GM18861 (cell line): ENCODE results near the gene RAB14.
"Not testable (repeated sequence)": the region's sequence is repeated elsewhere in the genome, so short reads cannot be mapped to it uniquely, and the experiment has no call there.

Experiments used
- ATAC-seq: cut with Tn5 transposase; IDR thresholded peaks from one replicate; pipeline ENCODE4 v1.9.1; 2021; ENCODE audit not compliant: unreplicated experiment

RAB14 gene

DNA sequence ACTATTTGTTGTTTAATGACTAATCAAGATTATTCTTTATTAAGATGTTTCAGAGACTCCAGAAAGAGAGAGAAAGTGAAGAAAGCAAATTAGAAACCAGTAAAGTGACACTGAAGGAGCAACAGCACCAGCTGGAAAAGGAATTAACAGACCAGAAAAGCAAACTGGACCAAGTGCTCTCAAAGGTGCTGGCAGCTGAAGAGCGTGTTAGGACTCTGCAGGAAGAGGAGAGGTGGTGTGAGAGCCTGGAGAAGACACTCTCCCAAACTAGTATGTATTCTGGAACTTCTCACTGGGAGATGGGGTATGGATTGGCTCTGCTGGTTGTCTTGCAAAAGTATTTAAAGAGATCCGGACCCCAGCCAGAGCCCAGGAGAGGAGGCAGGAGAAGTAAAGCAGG, 33.6 kb downstream of the RAB14 start:
- ATAC-seq = no peak

DNA sequence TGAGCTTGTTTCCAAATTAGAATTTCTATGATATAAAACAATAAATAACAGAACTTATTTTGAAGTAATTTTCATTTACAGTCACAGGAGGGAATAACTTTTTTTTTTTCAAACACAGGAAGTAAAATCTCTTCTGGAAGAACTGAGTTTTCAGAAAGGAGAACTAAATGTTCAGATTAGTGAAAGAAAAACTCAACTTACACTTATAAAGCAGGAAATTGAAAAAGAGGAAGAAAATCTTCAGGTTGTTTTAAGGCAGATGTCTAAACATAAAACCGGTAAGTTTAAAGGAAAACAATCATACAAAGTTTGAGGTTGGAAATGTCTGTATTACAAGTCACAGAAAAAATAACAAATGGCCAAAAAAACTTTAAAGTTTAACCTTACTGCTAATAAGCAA, 41.6 kb downstream of the RAB14 start:
- ATAC-seq = no peak

DNA sequence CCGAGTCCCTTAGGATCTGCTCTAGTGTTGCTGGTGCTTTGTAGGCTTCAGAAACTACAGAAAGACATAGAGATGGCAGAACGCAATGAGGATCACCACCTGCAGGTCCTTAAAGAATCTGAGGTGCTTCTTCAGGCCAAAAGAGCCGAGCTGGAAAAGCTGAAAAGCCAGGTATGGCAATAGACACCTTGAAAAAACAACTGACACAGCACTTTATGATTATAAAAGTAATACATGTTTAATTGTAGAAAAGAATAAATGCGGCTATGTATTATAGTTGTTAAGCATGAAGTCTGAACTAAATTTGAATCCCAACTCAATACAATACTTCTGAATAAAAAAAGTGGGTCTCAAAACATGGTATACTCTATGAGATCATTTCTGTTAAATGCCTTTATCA, 43.7 kb downstream of the RAB14 start:
- ATAC-seq = no peak

DNA sequence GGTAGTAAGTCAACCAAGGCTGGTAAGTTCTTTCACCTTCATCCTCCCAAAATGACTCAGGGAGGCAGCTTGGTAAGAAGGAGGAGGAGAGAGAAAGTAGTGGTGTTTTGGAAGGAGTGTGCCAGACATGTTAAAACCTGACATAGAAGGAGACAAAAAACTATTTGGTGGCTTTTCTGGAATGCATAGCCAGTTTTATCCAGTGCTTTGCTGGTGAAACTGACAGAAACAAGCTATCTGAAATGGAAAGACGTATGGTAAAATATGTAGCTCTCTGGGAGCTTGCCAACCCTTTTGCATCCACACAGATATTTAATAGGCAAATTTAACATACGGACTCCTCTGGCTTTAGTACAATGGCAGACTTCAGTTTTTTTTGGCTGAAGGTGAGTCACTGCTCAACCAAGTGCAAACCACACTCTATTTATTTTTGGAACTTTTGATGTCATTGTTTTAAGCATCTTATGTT, 45.4 kb downstream of the RAB14 start:
- peak; percentile 75 for ATAC-seq

DNA sequence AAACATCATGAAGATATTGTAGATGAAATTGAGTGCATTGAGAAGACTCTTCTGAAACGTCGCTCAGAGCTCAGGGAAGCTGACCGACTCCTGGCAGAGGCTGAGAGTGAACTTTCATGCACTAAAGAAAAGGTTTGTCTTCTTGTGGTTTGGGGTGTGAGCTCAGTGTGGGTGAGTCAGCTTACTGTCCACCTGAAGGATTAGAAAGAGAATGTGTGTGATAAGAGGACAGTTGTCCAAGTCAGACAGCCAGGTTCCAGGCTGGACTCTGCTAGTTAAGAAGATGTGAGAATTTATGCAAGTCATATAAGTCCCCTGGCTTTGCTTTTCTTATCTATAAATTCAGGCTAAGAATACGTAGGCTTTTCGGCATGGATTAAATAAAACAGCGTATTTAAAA, 46.9 kb downstream of the RAB14 start:
- no peak for ATAC-seq

DNA sequence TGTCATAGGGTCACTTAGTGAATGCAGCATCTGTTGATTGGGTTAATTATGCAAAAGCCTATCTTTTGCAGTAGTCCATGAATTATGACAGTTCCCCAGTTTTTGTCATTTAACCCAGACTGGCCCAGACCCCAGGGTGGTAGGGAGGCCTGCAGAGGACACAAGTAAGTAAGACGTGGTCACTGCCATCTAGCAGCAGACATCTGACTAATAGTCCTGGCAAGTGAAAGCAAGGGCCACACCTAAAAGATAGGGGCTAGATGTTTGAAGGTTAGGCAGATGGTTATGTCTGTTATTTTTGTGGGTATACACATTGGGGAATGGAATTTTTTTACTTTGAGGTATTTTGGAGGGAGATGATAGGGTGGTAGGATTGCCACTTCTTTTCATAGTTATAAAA, 48.0 kb downstream of the RAB14 start:
- no peak for ATAC-seq

DNA sequence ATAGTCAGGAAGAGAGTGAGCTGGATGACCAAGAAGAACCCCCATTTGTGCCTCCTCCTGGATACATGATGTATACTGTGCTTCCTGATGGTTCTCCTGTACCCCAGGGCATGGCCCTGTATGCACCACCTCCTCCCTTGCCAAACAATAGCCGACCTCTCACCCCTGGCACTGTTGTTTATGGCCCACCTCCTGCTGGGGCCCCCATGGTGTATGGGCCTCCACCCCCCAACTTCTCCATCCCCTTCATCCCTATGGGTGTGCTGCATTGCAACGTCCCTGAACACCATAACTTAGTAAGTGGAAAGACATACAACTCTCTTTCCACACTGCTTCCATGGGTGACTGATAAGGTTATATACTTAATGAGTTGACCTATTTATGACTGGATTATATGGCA, 51.5 kb downstream of the RAB14 start:
- ATAC-seq = no peak

DNA sequence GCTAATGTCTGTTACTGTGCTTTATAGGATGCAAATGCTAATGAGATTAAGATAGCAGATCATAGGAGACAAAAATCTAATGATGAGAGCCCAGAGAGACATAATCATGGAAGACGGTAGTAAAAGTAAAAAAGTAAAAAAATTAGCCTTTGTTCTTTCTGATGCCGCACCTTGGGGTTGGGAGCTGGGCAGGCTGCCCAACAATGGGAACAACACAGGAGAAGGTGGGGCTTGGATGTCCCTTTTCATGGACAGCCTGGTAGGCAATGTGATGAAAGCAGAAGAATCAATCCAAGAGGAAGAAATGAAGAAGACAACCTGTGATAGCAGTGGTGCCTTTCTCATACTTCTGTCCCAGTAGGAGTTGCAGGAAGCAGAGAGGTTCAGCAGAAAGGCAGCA, 57.2 kb downstream of the RAB14 start:
- no peak for ATAC-seq

DNA sequence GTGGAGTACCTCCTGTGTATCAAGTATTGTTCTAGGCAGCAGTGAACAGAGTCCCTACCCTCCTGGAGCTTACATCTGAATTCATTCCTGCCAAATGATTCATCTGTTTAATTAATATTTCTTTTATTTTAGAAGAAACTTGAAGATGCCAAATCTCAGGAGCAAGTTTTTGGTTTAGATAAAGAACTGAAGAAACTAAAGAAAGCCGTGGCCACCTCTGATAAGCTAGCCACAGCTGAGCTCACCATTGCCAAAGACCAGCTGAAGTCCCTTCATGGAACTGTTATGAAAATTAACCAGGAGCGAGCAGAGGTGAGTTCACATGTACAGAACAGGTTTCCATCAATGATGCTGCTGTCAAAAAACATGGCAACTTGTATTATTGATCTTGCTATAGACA, 57.9 kb downstream of the RAB14 start:
- no peak for ATAC-seq

DNA sequence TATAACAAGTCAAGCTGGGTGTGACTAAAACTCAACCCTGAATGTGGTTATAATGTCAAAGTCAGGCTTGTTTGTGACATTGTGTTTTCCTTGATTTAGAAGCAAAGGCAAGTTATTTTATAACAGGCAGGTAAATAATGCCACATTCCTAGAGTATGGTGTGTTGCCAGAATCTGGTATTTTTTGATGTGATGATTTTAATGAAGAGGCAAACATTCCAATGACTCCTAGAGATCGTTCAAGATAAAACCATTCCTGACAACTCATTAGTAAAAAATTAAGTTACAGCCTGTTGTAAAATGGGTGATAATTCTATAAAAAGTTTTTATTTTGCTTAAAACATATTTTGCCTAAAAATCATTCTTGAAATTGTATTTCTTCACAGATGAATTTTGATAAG, 60.0 kb downstream of the RAB14 start:
- ATAC-seq = no peak

DNA sequence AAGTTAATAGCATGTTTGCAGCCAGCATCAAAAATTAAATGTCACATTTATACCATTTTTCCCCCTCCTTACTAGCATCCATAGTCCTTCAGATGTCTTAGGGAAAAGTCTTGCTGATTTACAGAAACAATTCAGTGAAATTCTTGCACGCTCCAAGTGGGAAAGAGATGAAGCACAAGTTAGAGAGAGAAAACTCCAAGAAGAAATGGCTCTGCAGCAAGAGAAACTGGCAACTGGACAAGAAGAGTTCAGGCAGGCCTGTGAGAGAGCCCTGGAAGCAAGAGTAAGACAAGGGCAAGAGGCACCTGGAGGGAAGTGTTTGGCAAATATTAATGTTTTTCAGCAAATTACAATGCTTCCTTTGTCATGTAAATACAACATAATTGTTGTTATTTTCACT, 60.4 kb downstream of the RAB14 start:
- ATAC-seq = no peak

DNA sequence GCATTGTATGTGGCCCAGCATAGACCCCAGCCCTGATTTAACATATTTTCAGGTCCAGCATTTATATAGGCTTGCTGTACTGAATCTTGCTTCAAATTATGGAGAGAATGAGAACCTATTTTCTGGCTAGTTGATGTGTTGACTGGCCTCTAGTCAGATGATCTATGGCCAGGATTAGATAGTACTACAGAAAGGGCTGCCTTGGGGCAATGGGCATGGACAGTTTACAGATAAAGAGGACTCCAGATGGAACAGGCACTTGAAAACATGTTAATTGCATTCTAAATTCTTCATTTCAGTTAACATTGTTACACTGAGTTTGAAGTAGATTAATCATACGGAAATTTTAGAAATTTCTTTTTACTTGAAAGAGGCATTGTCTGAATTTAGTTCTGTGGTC, 61.5 kb downstream of the RAB14 start:
- ATAC-seq = no peak

DNA sequence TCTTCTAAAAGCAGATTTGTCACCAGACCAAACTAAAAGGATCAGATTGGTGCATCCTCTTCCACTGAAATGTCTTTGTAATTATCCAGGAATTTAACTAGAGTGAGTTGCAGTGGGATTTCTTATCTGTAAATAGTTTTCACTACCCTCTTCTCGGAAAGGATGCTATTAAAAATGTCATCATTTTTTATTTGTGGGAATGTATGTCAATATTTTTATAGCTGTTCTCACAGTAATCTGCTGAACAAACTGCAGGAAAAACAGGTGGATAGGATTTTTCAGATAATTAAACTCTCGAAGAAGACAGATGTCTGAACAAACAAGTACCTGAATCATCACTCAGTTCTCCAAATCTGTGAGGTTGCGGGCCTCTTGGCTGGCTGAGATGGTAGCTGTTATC, 62.7 kb downstream of the RAB14 start:
- no peak for ATAC-seq

DNA sequence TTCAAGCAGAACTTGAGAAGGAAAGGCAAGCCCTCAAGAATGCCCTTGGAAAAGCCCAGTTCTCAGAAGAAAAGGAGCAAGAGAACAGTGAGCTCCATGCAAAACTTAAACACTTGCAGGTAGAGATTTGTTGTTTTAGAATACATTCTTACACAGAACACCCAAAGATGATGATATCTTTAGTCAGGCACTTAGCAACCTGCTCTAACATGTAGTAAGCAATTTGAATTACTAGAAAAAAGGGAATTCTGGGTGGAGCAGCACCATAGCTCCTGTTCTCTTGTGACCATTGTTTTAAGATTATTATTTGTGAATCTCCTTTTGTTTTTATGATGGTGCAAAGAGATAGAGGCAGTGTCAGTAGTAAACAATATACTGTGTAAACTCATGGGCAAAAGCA, 63.1 kb downstream of the RAB14 start:
- ATAC-seq = no peak

DNA sequence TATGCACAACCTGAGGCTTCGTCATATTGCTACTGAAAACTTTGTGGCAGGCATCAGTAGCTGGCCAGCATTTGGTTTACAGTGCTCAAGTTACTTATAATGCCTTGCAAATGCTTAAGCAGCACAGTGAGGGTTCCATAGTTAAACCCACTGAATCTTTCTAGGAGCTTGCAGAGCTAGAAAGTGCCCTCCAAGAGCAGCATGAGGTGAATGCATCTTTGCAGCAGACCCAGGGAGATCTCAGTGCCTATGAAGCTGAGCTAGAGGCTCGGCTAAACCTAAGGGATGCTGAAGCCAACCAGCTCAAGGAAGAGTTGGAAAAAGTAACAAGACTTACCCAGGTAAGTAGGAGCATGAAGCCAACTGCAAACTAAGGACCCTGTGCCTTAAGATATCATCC, 66.0 kb downstream of the RAB14 start:
- ATAC-seq = no peak

DNA sequence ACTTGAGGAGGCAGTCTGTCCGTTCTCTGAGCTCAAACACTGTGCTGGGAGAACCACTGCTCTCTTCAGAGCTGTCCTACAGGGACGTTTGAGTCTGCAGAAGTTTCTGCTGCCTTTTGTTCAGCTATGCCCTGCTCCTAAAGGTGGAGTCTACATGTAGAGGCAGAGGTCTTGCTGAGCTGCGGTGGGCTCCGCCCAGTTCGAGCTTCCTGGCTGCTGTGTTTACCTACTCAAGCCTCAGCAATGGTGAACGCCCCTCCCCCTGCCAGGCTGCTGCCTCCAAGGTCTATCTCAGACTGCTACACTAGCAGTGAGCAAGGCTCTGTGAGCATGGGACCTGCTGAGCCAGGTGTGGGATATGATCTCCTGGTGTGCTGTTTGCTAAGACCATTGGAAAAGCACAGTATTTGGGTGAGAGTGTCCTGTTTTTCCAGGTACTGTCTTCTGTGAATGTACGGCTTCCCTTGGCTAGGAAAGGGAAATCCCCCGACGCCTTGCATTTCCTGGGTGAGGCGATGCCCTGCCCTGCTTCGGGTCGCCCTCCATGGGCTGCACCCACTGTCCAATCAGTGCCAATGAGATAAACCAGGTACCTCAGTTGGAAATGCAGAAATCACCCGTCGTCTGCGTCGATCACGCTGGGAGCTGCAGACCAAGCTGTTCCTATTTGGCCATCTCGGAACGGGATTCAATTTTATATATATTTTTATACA, 68.4 kb downstream of the RAB14 start:
- ATAC-seq = no peak

DNA sequence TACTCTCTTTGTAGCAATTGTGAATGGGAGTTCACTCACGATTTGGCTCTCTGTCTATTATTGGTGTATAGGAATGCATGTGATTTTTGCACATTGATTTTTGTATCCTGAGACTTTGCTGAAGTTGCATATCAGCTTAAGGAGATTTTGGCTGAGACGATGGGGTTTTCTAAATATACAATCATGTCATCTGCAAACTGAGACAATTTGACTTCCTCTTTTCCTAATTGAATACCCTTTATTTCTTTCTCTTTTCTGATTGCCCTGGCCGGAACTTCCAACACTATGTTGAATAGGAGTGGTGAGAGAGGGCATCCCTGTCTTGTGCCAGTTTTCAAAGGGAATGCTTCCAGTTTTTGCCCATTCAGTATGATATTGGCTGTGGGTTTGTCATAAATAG, 72.3 kb downstream of the RAB14 start:
- ATAC-seq = not testable (repeated sequence)
